ENCODE measurements around the gene ADAMTSL3. TPM values are rescaled to one million over a fixed set of nuclear protein-coding genes. Genes with fewer than 3 reads are reported as not detected.
A peak's percentile ranks its signal among the peaks of the same experiment; 100 is the strongest.

ADAMTSL3 gene
- total and polyA plus RNA-seq, 2 of the 8 experiments (the other 6 are each of a cell fraction or from before 2014, with no cell fraction given), result 0.35 to 1.4 TPM

- H4K91ac ChIP-seq (replicated peaks; ENCODE audit: insufficient read length, low read length), result no peak overlapping the region
- H3K4me2 ChIP-seq (ENCODE audit: insufficient read depth in 1 of 2, low read depth in 2 of 2, low read length in 2 of 2), result no peak overlapping the region
- no peaks in the 10 kb centered on the region for H3K36me3 ChIP-seq (ENCODE audit: control insufficient read depth in 2 of 4, insufficient read depth in 4 of 4, low read length in 3 of 4)
- 93% methylated on average over 8 of the region's 8 CpGs; no CpG with 5 or more reads in 1 of the 2 experiments for WGBS, 2 experiments (ENCODE audit: extremely low coverage in 1 of 2, insufficient coverage in 1 of 2, insufficient read length in 1 of 2, insufficient replicate concordance in 2 of 2, low coverage in 1 of 2, low lambda C conversion rate in 2 of 2, missing lambda C conversion rate in 1 of 2)
- H2BK5ac ChIP-seq (ENCODE audit: low read depth, low read length), result no peak overlapping the region
- no peaks in the 10 kb centered on the region for H3K79me2 ChIP-seq (ENCODE audit: control insufficient read depth in 1 of 2, insufficient read depth in 2 of 2, low read length in 2 of 2)
- H3K27ac ChIP-seq (ENCODE audit: low read depth, low read length), result no peak overlapping the region
- FAIRE-seq, result no peak
- no peak overlapping the region for H2BK20ac ChIP-seq (ENCODE audit: low read length)
- H4K20me1 ChIP-seq (replicated peaks in 1 of 2; ENCODE audit: control insufficient read depth in 1 of 2, insufficient read depth in 2 of 2, low read length in 2 of 2), result no peaks in the 10 kb centered on the region
- H4K8ac ChIP-seq (ENCODE audit: extremely low read depth, insufficient read depth, low read length), result no peak overlapping the region
- no peak overlapping the region for H2BK120ac ChIP-seq (replicated peaks; ENCODE audit: low read depth, low read length)
- TF ChIP-seq CREB1 (IDR thresholded peaks at IDR 0.05) (no peak), MAX (IDR thresholded peaks at IDR 0.05) (no peak), SAP30 (IDR thresholded peaks at IDR 0.05; ENCODE audit: insufficient read depth, insufficient replicate concordance, low read length) (no peak), CEBPB (IDR thresholded peaks at IDR 0.05; ENCODE audit: low read depth, low read length) (no peak), TBP (IDR thresholded peaks at IDR 0.05; ENCODE audit: low read depth, low read length) (no peak), SIX5 (IDR thresholded peaks at IDR 0.05; ENCODE audit: low read depth, low read length) (no peak), MAFK (IDR thresholded peaks at IDR 0.05; ENCODE audit: low read depth, low read length) (peak; percentile 59; the same call in 1 of the 2 replicates)
- no peak overlapping the region for H2BK12ac ChIP-seq (ENCODE audit: low read depth, low read length)
- no peaks in the 10 kb centered on the region for H3K23me2 ChIP-seq (ENCODE audit: low read depth, low read length)
- POLR2A ChIA-PET (ENCODE audit: partially characterized antibody), result no interaction called here
- no peak overlapping the region for H2BK15ac ChIP-seq (ENCODE audit: low read length)
- no peaks in the 10 kb centered on the region for H3K4me1 ChIP-seq (replicated peaks in 1 of 4; ENCODE audit: control insufficient read depth in 3 of 4, insufficient read depth in 4 of 4, low read length in 3 of 4)
- no peak overlapping the region for H2AK5ac ChIP-seq (ENCODE audit: low read depth, low read length)
- H3K4me3 ChIP-seq (ENCODE audit: extremely low read depth in 1 of 4, insufficient read depth in 2 of 4, low read depth in 3 of 4, low read length in 4 of 4), result no peak overlapping the region
- no peaks in the 10 kb centered on the region for H3K27me3 ChIP-seq (replicated peaks in 1 of 4; ENCODE audit: control insufficient read depth in 3 of 4, extremely low read depth in 1 of 4, insufficient read depth in 3 of 4, low read length in 3 of 4)
- H3K14ac ChIP-seq (ENCODE audit: insufficient read length), result no peak overlapping the region
- no peak overlapping the region for H3K56ac ChIP-seq (replicated peaks; ENCODE audit: insufficient read length, low read depth, low read length)
- H2AFZ ChIP-seq (ENCODE audit: low read length), result no peak overlapping the region
- H3K4ac ChIP-seq (replicated peaks; ENCODE audit: insufficient read length, low read depth, low read length), result no peak overlapping the region
- CTCF ChIA-PET (ENCODE audit: partially characterized antibody), result interaction anchor here (1.0 kb wide), 1 partner anchor 18 kb away, joined by 3 read pairs; no protein-coding TSS in a partner anchor
- H3K79me1 ChIP-seq (ENCODE audit: low read depth, low read length), result no peaks in the 10 kb centered on the region
- no peak overlapping the region for H4K5ac ChIP-seq (ENCODE audit: insufficient read length, low read depth, low read length)
- H3K23ac ChIP-seq (ENCODE audit: insufficient read length), result no peak overlapping the region
- no peak for DNase-seq (ENCODE audit: low read depth in 1 of 2, low spot score in 2 of 2)
- peaks cover 4 to 7% of the 10 kb centered on the region in 2 experiments; a peak in 1 of 4 replicates for H3K9me3 ChIP-seq (ENCODE audit: insufficient read depth in 2 of 2, low read depth in 1 of 2, low read length in 1 of 2)
- no peak overlapping the region for H3K18ac ChIP-seq (ENCODE audit: extremely low read depth, low read length)
- no peak overlapping the region for H3K9ac ChIP-seq (replicated peaks in 1 of 4; ENCODE audit: extremely low read depth in 1 of 4, low read depth in 3 of 4, low read length in 3 of 4)
Observed at GRCh38 chr15:83818591-83818990, 164.7 kb downstream of the ADAMTSL3 start.
